Stimulated activated CD4-positive, alpha-beta T cell treated with anti-CD3 and anti-CD28 coated beads, TNF-alpha, amount 100 ng/mL, for 48 hours (primary cell): ENCODE measurements around the gene TMEM217.
"Not testable (repeated sequence)": the region's sequence is repeated elsewhere in the genome, so short reads cannot be mapped to it uniquely, and the experiment has no call there.

Experiments used
- DNase-seq, 3 donors: peaks; one replicate each; pipeline ENCODE4 v3.0.0-alpha.2; 2020; ENCODE audit warnings: low read depth in 3 of 3

TMEM217 gene

DNA sequence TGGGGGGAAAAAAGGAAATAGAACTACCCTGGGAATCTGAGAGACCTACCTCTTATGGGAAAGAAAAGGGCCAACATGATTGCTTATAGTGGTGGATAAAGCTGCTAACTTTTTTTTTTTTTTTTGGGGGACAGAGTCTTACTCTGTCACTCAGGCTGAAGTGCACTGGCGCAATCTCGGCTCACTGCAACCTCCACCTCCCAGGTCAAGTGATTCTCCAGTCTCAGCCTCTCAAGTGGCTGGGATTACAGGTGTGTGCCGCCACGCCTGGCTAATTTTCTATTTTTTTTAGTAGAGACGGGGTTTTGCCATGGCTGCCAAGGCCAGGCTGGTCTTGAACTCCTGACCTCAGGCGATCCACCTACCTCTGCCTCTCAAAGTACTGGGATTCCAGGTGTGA is 39.9 kb downstream of the TMEM217 start:
- no peak for DNase-seq

DNA sequence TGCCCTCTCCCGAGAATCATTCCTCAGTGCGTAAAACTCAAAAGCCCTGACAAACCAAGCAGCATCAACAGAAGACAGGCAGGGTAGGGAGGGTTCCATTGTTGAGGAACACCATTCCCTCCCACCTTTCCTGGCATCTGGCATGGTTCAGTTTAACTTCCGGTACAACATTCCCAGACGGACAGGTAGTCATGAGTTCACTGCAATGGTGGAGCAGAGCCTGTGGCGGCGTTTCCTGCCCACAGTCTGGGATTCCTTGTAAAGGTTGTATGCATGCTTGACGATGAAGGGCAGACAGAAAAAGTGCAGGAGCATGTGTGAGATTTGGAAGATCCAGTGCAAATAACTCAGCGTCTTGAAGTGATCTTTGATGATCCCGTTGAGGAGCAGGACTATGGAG is 45.7 kb downstream of the TMEM217 start:
- no peak for DNase-seq

DNA sequence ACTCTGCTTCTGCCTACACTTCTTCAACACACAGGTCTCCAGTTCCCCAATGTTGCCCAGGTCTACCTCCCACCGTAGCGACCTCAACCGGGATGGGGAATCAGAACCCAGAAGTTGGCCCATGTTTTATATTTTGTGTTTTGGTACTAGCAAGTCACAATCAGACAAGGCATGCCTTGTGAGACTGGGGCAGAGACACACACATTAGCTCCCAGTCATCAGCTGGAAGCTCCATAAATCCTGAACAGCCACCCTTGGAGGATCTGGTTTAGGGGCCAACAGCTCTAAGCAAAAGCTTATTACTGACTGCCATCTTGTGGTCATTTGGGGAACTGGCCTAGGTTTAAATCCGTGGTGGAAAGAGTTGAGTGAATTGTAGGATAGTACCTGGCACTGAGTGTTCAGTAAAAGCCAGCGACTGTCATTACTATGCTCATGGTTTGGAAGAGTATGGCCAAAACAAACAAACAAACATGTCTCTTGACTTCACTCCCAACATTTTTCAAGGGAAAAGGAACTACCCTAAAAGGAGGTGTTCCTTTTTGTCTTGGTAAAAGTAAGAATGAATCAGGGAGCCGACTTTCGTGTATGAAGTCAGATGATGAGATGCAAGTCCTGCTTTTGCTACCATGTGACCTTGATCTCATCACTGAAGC is 47.5 kb downstream of the TMEM217 start:
- peak in 2 of 3 donors; percentile 70 to 78 for DNase-seq

GRCh38 chr6:37209461-37210205 is 48.3 kb downstream of the TMEM217 start:
- peak in 1 of 3 donors; percentile 47 for DNase-seq

GRCh38 chr6:37208793-37209192 is 49.2 kb downstream of the TMEM217 start:
- DNase-seq = no peak

GRCh38 chr6:37207903-37208456 is 50.0 kb downstream of the TMEM217 start:
- DNase-seq = peak; percentile 82 to 86 (median 86)

- DNase-seq = no peak
Observed at GRCh38 chr6:37206622-37207021, 51.3 kb downstream of the TMEM217 start.

DNA sequence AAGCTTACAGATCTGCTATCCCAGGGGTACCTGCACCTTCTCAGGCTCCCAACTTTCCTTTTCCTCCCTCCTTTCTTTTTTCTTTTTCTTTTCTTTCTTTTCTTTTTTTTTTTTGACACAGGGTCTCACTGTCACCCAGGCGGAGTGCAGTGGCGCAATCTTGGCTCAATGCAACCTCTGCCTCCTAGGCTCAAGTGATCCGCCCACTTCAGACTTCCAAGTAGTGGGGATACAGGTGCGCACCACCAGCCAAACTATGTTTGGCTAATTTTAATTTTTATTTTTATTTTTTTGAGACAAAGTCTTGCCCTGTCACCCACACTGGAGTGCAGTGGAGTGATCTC is 52.0 kb downstream of the TMEM217 start:
- no peak for DNase-seq

DNA sequence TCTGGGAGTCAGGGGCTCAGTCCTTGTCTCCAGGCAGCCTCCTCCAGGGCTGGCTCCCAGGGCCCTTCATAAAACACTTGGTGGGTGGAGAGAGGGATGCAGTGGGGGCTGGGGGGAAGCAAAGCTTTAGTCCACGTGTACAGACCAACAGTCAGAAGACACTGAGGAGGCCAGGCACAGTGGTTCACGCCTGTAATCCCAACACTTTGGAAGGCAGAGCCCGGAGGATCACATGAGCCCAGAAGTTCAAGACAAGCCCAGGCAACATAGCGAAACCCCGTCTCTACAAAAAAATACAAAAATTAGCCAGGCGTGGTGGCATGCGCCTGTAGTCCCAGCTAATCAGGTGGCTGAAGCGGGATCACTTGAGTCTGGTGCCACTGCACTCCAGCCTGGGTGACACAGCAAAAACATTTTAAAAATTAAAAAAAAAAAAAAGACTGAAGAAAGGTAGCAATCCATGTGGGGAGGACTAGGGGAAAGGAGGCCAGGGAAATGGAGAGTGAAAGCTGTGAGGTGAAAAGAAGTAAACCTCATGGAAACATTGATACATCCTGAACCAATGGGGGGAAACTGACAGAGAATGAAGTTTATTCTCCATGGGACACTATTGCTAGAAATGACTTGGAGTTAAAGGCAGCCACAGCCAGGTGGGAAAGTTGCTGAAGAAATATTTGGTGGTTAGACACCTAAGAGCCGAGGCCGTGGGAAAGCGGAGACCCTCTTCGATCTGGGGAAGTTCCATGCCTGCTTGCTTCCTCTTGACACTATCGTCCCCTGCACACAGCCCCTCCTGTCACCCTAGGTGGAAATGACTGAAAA is 52.6 kb downstream of the TMEM217 start:
- DNase-seq = no peak

GRCh38 chr6:37204014-37204751 is 53.8 kb downstream of the TMEM217 start:
- no peak for DNase-seq

GRCh38 chr6:37202788-37203491 is 55.0 kb downstream of the TMEM217 start:
- DNase-seq = no peak

DNA sequence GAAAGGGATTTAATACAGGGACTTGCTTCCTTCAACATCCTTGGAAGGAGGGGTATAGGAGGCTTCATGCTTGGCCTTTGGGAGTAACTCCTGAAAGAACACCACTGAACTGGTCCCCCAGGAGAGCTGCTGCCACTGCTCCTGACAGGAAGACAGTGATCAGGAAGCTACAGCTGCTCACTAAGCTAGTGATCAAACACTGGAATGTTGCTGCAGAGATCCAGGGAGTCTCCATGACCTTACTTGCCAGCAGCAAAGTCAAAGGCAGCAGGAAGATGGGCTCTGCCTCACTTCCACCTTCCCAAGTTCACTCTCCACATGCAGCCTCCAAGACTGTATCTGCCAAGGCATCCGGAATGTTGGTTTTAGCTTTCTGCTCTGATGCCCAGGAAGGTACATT is 56.2 kb downstream of the TMEM217 start:
- no peak for DNase-seq

DNA sequence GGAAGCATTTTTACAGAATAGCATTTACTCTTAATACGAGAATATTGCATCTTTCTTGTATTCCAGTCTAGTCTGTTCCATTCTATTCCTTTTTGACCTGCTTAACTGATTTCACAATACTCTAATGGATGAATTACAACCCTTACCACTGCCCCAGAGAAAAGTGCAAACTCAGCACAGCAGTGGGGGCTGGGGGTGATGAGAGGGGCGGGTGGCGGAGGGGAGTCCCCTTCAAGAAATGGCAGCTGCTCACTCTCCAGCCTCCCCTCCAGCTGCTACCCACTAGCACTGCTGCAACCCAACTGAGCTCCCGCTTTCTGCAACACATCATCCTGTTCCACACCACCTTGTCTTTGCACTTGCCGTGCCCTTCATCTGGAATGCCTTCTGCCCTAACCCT is 57.9 kb downstream of the TMEM217 start:
- DNase-seq = no peak

DNA sequence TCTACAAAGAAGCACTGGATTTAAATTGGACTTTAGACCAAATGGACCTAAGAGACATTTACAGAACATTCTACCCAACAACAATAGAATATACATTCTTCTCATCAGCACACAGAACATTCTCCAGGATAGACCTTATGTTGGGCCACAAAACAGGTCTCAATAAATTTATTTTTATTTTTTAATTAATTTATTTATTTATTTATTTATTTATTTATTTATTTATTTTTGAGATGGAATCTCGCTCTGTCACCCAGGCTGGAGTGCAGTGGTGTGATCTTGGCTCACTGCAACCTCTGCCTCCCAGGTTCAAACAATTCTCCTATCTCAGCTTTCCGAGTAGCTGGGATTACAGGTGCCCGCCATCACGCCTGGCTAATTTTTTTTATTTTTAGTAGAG is 61.5 kb downstream of the TMEM217 start:
- DNase-seq = not testable (repeated sequence)

- DNase-seq = not testable (repeated sequence)
Observed at GRCh38 chr6:37194886-37195285, 63.1 kb downstream of the TMEM217 start.

GRCh38 chr6:37192666-37193065 is 65.3 kb downstream of the TMEM217 start:
- DNase-seq = no peak

GRCh38 chr6:37190159-37190535 is 67.8 kb downstream of the TMEM217 start:
- no peak for DNase-seq

DNA sequence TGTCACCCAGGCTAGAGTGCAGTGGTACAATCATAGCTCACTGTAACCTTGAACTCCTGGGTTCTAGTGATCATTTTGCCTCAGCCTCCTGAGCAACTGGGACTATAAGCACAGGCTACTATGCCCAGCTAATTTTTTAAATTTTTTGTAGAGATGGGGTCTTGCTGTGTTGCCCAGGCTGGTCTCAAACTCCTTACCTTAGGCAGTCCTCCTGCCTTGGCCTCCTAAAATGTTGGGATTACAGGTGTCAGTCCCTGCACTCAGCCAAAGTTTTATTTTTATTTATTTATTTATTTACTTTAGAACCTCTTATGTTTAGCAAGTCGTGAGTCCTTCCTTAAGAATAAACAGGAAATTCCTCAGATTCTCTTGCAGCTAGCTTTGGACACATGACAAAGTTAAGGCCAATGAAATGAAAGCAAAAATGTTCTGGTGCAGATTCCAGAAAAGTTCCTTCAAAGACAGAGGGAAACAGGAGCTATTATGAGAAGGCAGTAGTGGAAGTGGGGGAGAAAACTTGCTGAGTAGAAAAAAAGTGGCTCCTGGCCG is 68.9 kb downstream of the TMEM217 start:
- no peak for DNase-seq

- no peak for DNase-seq
Observed at GRCh38 chr6:37187321-37188022, 70.5 kb downstream of the TMEM217 start.
